Skin of body (tissue), 2 donors: ENCODE data around the gene QSER1. TPM values are rescaled to one million over a fixed set of nuclear protein-coding genes. Genes with fewer than 3 reads are reported as not detected.
"Not testable (repeated sequence)": the region's sequence is repeated elsewhere in the genome, so short reads cannot be mapped to it uniquely, and the experiment has no call there.

Experiments
- DNase-seq: peaks from one replicate; lab custom pipeline; 2025; lab: John Stamatoyannopoulos, UW
- total RNA-seq: library from RNA; depleted of rRNA; stranded (reverse); fragments of >200 nt; gene quantifications from one replicate; pipeline ENCODE4 v1.2.3, GENCODE V29; 2014

Gene QSER1
- total RNA-seq, 1 donor from 2014 or later, result 41.3 TPM

- no peak for DNase-seq
Measured at GRCh38 chr11:33000181-33000580, 107.6 kb downstream of the QSER1 start.

GRCh38 chr11:33001281-33001680 is 108.7 kb downstream of the QSER1 start:
- DNase-seq, result no peak

- no peak for DNase-seq
Measured at GRCh38 chr11:33001751-33002542, 109.3 kb downstream of the QSER1 start.

- no peak for DNase-seq
Measured at GRCh38 chr11:33005175-33005574, 112.6 kb downstream of the QSER1 start.

- DNase-seq, result no peak
Measured at GRCh38 chr11:33006010-33006409, 113.4 kb downstream of the QSER1 start.

- no peak for DNase-seq
Measured at GRCh38 chr11:33013755-33014154, 121.1 kb downstream of the QSER1 start.

- peak; percentile 69 for DNase-seq
Measured at GRCh38 chr11:33015621-33016551, 123.3 kb downstream of the QSER1 start, which contains the start of gene DEPDC7. DEPDC7 (plus strand) TSS chr11:33015878; CDS start chr11:33015956, 78 bp downstream.

- DNase-seq, result no peak
Measured at GRCh38 chr11:33016654-33017053, 124.0 kb downstream of the QSER1 start.

- DNase-seq, result no peak
Measured at GRCh38 chr11:33017478-33017877, 124.9 kb downstream of the QSER1 start.

- DNase-seq, result no peak
Measured at GRCh38 chr11:33017965-33018364, 125.4 kb downstream of the QSER1 start.

GRCh38 chr11:33018840-33019239 is 126.2 kb downstream of the QSER1 start:
- no peak for DNase-seq

- DNase-seq, result no peak
Measured at GRCh38 chr11:33021501-33021900, 128.9 kb downstream of the QSER1 start.

- DNase-seq, result no peak
Measured at GRCh38 chr11:33021937-33022336, 129.3 kb downstream of the QSER1 start.

GRCh38 chr11:33025339-33025722 is 132.7 kb downstream of the QSER1 start:
- no peak for DNase-seq

GRCh38 chr11:33027233-33027632 is 134.6 kb downstream of the QSER1 start:
- DNase-seq, result no peak

- no peak for DNase-seq
Measured at GRCh38 chr11:33027846-33028536, 135.4 kb downstream of the QSER1 start.

- no peak for DNase-seq
Measured at GRCh38 chr11:33028537-33028914, 135.9 kb downstream of the QSER1 start.

GRCh38 chr11:33029218-33029617 is 136.6 kb downstream of the QSER1 start:
- DNase-seq, result not testable (repeated sequence)
